Glomerular visceral epithelial cell (primary cell): ENCODE measurements around the gene CLTCL1.

Source experiments
- DNase-seq: peaks from one replicate; pipeline ENCODE4 v3.0.0-alpha.2; 2016; ENCODE audit errors: extremely low spot score

Gene CLTCL1

DNA sequence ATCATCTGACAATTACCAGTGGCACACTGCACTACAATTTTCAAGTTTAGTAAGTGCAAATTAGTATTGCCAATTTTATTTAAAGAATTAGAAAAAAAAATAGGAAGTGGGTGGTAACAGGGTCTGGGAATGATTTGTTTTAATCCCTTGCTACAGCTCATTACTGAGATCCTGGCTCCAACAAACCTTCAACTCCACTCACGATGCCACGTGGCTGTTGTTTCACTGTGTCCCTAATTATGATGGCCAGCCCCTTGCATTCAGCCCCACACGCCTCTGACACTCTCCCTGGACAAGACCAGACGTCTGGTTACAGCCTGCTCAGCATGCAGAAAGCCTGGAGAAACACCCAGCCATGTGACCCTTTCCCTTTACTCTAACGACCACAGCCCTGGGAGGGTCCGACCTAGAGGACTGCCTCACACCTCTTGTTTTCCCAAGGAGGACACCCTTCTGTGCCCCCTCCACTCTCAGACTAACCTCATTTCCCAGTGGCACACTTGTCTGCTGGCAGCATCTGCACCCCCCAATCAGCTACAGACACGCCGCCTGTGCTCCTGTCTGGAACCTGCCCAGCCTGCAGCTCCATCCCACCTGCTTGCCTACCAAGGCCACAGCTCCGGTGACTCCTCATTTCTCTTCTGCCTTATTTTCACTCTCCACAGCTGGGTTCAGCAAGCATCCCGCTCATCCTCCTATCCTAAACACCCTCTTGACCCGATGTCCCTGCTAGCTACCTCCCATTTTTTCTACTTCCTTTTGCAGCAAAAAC lies 94.5 kb downstream of the CLTCL1 start:
- DNase-seq: no peak

DNA sequence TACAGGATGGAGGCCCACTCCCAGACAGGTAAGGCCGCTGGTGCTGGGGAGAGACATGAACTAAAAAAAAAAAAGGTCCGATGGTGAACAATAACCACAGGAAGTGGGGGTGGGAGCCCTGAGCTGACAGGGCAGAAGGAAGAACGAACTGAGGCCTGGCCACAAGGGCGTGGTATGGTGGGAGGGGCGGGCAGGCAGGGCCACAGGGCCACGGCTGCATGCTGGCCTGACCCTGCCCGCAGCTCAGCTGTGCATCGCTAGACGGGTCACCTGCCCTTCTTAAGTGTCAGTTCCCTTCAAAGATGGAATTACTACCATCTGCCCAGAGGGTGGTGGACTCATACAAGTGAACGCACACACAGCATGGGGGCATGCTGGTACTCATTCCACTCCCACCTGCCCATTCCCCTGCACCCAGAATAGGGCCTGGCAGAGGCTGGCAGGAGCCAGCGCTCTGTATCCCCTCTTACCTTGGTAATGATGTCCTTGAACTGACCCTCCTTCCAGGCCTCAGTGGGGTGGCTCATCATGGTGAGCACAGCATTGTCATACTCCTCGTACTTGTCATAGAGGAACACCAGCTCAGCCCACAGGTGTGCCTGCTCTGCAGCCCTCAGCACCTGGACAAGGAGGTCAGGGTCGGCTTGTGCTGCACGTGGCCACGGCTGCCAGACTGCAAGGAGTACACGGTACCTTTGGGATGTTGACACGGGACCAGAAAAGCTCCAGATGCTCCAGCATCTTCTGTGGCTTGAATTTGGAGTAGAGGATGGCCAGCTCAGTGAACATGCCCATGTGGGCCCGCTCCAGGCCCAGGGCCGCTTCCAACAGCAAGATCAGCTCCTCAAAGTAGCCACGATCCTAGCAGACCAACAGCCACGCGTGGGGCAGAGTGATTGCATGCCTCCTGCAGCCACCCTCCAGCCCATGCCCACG lies 95.5 kb downstream of the CLTCL1 start:
- no peak for DNase-seq

DNA sequence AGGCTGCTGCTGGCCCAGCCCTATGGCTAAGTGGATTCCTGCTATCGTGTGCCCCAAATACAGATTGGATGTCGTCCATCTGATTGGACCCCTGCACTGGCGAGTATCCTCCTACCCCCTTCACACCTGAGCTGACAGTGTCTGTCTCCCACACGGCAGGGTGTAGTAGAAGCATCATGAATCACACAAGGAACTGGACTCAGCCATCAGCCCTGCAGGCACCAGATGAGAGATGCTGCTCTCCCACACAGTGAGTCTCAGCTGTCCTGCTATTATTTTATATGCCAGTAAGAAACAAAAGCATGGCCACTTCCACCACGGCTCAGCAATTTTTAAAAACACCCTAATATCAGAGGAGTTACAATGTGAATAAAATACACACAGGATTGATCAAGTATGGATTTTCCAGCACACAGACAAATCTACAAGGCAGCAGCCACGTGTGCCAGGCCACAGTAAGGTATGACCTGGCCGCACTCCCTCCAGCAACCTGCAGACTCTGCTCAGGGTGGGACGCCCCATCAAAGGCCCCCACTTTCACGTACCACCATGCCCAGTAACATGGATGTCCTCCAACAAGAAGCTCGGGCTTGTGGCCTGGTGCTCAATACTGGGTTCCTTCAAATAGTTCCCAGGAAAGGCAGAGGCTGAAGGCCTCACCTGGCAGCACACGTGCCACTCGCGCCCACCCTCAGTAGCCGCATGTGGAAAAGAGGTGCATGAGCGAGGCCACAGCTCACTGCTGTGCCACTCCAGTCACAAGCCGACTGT lies 96.6 kb downstream of the CLTCL1 start:
- no peak for DNase-seq

DNA sequence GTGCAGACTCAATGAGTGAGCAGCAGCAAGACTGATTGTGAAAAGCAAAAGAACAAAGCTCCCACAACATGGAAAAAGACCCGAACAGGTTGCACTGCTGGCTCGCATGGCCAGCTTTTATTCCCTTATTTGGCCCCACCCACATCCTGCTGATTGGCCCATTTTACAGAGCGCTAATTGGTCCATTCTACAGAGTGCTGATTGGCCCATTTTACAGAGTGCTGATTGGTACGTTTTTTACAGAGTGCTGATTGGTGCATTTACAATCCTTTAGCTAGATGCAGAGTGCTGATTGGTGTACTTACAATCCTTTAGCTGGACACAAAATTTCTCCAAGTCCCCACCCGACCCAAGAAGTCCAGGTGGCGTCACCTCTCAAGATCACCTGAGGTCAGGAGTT lies 97.6 kb downstream of the CLTCL1 start:
- no peak for DNase-seq

GRCh38 chr22:19187716-19188563 lies 103.6 kb downstream of the CLTCL1 start:
- no peak for DNase-seq

- DNase-seq: no peak
Observed at GRCh38 chr22:19184276-19184997, 107.1 kb downstream of the CLTCL1 start.

DNA sequence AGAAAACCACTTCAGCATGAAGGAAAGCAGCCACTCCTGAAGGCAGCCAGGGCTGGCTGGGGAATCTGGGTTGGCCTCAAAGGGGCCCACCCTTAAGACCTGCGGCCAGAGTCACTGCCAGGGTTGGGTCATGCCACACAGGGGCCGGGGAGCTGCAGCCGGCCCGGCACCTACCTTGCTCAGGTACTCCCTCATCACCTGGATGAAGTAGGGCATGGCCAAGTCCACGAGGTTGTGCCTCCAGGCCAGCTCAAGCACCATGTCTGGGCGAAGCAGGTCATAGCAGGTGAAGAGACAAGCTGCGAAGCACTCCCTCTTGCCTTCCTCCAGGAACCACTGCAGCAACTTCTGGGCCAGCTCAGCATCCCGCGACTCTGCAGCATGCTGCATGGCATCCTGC lies 108.3 kb downstream of the CLTCL1 start:
- no peak for DNase-seq

DNA sequence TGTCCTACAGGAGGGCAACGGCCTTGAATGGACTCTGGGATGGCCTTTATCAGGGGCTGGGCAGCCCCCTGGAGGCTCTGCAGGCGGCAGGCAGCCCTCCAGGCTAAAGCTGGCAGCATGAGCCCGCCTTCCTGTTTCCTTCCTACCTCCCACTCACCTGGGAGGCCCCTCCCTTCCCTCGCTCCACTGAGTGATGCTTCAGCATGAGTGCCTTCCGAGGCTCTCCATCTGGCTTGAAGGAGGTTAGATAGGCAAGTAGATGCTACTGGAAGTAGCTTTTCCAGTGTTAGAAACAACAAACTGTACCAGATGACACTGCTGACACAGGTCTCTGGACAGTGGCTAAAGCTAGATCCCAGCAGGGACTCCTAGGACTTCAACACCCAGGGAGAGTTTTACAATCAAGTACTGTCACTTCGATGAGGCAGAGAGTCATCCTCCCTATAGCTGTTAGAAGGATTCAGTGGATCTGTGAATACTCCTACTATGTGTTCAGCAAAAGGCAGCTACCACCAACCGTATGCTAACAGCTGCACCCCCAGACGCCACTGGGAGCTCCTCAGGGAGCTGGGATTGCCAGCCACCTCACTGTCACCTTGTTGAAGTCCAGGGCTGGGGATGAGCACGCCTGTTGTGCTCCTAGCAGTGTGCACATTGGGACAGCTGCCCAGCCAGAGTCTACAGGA lies 108.9 kb downstream of the CLTCL1 start:
- DNase-seq: no peak

- no peak for DNase-seq
Observed at GRCh38 chr22:19181786-19182471, 109.6 kb downstream of the CLTCL1 start.

DNA sequence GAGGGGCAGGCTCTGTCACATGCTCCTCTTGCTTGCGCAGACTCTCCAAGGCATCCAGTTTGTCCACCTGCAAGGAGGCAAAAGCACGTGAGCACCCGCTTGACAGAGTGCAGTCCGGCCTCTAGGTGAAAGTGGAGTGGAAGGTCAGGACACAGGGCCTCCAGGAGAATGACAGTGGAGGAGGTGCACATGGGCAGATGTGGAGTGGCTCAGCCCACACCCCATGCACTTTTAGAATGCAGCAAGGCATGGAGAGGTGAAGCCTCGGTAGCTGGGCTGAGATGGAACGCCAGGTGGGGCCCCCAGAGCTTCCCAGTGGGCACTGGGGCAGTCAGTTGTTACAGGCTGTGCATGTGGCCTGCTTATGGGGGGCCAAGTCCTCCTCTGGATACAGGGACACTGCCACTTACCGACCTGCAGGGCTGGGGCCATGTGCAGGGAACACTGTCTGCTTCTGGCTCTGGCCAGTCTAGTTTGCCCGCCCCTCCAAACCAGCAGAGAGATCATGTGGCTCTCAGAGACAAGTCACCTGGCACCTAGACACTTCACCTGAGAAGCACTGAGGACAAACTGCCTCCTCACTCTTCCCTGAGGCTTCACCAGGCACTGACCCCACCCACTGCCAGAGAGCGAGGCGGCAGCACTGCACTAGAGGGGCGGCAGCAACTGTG lies 110.6 kb downstream of the CLTCL1 start:
- DNase-seq: no peak

DNA sequence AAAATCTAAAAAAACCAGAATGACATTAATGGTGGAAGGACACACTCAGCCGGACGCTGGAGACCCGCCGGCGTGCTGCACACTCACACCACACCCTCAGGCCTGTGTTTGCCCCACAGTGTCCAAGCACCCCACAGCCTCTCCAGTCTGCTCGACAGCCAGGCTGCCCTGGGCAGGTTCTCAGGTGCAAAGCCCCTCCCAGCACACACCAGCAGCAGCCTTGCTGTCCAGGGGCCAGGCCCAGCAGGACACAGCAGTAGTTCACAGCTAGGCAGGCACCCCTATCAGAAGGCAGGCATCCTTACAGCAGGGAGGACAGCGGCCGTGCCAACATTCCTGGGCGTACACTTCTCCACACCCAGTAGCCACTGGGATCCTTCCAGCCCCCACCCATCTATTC lies 111.3 kb downstream of the CLTCL1 start:
- no peak for DNase-seq

DNA sequence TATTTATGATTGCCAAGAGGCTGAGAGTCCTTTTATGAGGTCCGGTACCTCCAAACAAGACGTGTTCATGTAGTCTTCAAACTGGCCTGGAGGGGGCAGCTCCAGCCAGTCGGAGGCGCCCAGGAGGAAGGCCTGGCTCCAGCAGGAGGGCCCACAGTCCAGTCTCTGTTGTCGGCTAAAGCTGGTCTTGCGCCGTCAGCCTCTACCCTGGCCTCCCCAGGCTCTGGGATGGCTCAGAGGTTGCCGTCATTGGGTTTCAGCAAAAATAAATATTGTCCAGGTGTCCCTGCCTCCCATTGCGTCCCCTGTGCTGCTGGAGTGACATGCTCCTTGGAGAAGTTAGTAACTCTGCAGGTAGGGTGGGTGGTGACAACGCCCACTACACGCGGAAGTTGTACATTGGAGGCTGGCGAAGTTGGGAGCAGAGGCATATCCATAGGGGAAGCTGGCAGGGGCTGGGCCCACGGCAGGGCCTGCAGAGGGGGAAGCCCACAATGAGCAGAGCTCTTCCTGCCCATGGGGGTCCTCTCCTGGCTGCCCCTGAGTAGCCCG lies 111.9 kb downstream of the CLTCL1 start:
- DNase-seq: peak; percentile 80

DNA sequence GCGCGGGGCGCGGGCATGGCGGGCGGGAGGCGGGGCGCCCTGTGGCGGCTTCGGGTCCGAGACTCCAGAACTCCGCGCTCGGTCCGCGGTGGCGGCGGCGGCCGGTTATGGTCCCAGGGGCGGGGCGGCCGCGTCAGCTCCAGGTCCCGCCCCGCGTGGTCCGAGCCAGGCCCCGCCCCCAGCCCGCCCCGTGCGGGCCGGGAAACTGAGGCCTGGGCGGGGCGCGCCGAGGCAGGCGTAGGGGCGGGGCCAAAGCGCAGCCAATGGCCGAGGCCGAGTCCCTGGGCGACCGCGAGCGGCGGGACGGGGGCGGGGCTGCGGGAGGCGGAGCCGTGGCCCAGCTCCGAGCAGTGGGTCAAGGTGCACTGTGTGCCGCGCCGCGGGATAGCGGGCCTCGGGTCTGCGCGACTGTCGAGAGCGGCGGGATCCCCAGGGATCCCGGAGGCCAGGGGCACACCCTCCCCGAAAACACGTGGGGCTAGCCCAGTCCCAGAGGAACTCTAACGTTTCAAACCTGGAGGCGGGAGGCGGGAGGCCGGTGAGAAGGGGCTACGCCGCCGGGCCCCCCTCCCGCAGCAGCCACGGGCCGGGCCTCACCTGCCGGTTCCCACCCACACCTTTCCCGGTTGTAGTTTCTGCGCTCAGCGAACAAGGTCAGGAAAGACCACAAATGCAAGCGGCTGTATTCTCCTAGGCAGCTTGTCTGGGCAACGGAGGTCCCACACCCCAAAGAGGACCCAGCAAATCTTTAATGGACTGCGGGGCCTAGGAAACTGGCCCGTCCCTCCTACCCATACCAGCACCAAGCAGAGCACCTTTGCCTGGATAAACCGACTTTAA lies 112.6 kb downstream of the CLTCL1 start, which contains the start of gene SLC25A1:
Gene SLC25A1 (minus strand): TSS at position 80 of the 840 bp plus-strand sequence. CDS start 63 bp downstream, at position 17.
- peak; percentile 89 for DNase-seq

- DNase-seq: peak; percentile 28
Observed at GRCh38 chr22:19178065-19178656, 113.4 kb downstream of the CLTCL1 start.

DNA sequence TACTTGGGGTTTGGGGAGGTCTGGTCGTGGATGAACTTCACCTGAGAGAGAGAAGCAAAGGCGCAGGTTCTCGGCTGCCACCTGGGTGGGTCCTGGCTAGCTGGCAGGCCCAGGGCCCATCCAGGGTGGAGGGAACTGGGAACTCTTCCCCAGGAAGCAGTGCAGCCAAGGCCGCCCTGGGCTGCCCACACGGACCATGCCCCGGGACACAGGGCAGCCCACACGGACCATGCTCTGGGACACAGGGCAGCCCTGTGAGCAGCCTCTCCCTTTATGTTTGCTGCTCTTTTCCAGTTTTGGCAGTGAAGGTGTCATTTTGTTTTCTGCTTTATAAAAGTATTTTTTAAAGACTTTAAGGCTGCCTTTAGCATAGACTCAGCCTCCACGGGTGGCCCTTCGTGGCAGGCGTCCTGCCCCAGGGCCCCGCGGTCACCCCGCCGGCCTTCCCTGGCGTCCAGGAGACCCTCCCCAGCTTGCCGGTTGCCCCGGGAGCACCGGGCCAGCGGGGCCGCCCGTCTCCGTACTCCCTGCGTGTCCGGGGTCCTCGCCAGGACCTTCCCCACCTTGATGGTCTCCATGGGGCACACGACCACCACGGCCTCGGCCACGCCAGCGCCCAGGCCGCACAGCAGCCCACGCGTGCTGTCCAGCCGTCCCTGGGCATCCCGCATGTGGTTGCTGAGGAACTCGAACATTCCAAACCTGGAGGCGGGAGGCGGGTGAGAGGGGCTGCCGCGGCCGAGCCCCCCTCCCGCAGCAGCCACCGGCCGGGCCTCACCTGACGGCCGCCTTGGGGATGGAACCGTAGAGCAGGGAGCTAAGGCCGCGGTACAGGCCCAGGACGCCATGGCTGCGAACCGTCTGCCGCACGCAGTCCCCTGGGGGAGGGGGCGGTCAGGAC lies 114.1 kb downstream of the CLTCL1 start:
- DNase-seq: no peak

DNA sequence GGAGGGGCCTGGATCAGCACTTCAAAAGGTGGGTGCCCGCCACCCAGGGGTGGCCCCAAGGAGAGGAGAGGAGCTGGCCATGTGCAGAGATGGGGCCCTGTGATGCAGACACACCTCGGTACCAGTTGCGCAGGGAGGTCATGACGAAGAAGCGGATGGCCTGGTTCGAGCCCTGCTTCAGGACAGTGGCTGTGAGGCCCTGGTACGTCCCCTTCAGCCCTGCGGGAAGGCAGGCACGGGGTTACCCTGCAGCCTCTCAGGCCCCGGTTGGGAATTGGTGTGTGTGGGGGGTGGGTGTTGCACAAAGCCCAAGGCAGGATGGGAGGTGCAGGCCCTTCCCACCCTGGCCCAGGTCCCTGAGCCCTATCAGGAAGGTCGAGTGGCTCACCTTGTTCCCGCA lies 114.8 kb downstream of the CLTCL1 start:
- DNase-seq: no peak
